ENCODE data around the gene SLC10A2. TPM values are rescaled to one million over a fixed set of nuclear protein-coding genes. Genes with fewer than 3 reads are reported as not detected.

SLC10A2 gene
- polyA plus RNA-seq, 1 experiment: not detected

- CTCF ChIA-PET: interaction anchor here (0.7 kb wide), 2 partner anchors 26 to 427 kb away, joined by 3 read pairs; no protein-coding TSS in a partner anchor
These were observed 59.4 kb downstream of the SLC10A2 start for GRCh38 chr13:103006641-103007426.

GRCh38 chr13:103004661-103005345 lies 61.4 kb downstream of the SLC10A2 start:
- no peaks in the 10 kb centered on the region for H3K36me3 ChIP-seq (ENCODE audit: control insufficient read depth, insufficient read depth, low read length)
- TF ChIP-seq, protein P1, sequence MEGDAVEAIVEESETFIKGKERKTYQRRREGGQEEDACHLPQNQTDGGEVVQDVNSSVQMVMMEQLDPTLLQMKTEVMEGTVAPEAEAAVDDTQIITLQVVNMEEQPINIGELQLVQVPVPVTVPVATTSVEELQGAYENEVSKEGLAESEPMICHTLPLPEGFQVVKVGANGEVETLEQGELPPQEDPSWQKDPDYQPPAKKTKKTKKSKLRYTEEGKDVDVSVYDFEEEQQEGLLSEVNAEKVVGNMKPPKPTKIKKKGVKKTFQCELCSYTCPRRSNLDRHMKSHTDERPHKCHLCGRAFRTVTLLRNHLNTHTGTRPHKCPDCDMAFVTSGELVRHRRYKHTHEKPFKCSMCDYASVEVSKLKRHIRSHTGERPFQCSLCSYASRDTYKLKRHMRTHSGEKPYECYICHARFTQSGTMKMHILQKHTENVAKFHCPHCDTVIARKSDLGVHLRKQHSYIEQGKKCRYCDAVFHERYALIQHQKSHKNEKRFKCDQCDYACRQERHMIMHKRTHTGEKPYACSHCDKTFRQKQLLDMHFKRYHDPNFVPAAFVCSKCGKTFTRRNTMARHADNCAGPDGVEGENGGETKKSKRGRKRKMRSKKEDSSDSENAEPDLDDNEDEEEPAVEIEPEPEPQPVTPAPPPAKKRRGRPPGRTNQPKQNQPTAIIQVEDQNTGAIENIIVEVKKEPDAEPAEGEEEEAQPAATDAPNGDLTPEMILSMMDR (IDR thresholded peaks at IDR 0.05; ENCODE audit: insufficient read depth, low read depth, low read length): no peak
- H3K27me3 ChIP-seq (ENCODE audit: control insufficient read depth, insufficient read depth, low read length): no peaks in the 10 kb centered on the region
- H3K4me3 ChIP-seq (ENCODE audit: low read depth, low read length): no peak overlapping the region
- ChIA-PET POLR2A (no interaction called here), CTCF (no interaction called here)
- DNase-seq (ENCODE audit: low read depth): no peak

More at GRCh38 chr13:103006641-103007426, 59.4 kb downstream of the SLC10A2 start:
- TF ChIP-seq, protein P1 (IDR thresholded peaks at IDR 0.05; ENCODE audit: insufficient read depth, low read depth, low read length): no peak
- no peak overlapping the region for H3K4me3 ChIP-seq (ENCODE audit: low read depth, low read length)
- POLR2A ChIA-PET: no interaction called here
- H3K36me3 ChIP-seq (ENCODE audit: control insufficient read depth, insufficient read depth, low read length): no peaks in the 10 kb centered on the region
- no peaks in the 10 kb centered on the region for H3K27me3 ChIP-seq (ENCODE audit: control insufficient read depth, insufficient read depth, low read length)
- no peak for DNase-seq (ENCODE audit: low read depth)

GRCh38 chr13:103003631-103004030 lies 62.6 kb downstream of the SLC10A2 start:
- ChIA-PET POLR2A (no interaction called here), CTCF (no interaction called here)
- H3K36me3 ChIP-seq (ENCODE audit: control insufficient read depth, insufficient read depth, low read length): no peaks in the 10 kb centered on the region
- TF ChIP-seq, protein P1 (IDR thresholded peaks at IDR 0.05; ENCODE audit: insufficient read depth, low read depth, low read length): no peak
- no peak for DNase-seq (ENCODE audit: low read depth)
- H3K4me3 ChIP-seq (ENCODE audit: low read depth, low read length): no peak overlapping the region
- no peaks in the 10 kb centered on the region for H3K27me3 ChIP-seq (ENCODE audit: control insufficient read depth, insufficient read depth, low read length)

- TF ChIP-seq, protein P1 (IDR thresholded peaks at IDR 0.05; ENCODE audit: insufficient read depth, low read depth, low read length): no peak
- H3K4me3 ChIP-seq (ENCODE audit: low read depth, low read length): no peak overlapping the region
- no peak for DNase-seq (ENCODE audit: low read depth)
- H3K36me3 ChIP-seq (ENCODE audit: control insufficient read depth, insufficient read depth, low read length): no peaks in the 10 kb centered on the region
- ChIA-PET CTCF (no interaction called here), POLR2A (no interaction called here)
- no peaks in the 10 kb centered on the region for H3K27me3 ChIP-seq (ENCODE audit: control insufficient read depth, insufficient read depth, low read length)
These were observed 63.9 kb downstream of the SLC10A2 start for GRCh38 chr13:103002279-103002678.

DNA sequence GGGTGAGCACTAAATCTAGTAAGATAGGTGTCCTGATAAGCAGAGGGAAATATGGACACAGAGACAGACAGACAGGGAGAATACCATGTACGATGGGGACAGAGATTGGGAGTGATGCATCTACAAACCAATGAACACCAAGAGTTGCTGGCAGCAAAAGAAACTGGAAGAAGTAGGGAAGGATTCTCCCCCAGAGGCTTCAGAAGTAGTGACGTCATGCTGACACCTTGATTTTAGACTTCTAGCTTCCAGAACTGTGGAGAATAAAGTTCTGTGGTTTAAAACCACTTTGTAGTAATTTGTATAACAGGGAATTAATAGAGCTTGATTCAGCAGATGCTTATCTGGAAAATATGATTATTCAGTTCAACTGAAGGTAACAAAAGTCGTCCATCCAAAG lies 66.1 kb downstream of the SLC10A2 start:
- CTCF ChIA-PET: interaction anchor here (1.2 kb wide), 1 partner anchor 13 kb away, joined by 4 read pairs; no protein-coding TSS in a partner anchor
- no peaks in the 10 kb centered on the region for H3K36me3 ChIP-seq (ENCODE audit: control insufficient read depth, insufficient read depth, low read length)
- POLR2A ChIA-PET: no interaction called here
- no peak for DNase-seq (ENCODE audit: low read depth)
- H3K4me3 ChIP-seq (ENCODE audit: low read depth, low read length): no peak overlapping the region
- no peaks in the 10 kb centered on the region for H3K27me3 ChIP-seq (ENCODE audit: control insufficient read depth, insufficient read depth, low read length)
- TF ChIP-seq, protein P1 (IDR thresholded peaks at IDR 0.05; ENCODE audit: insufficient read depth, low read depth, low read length): no peak
